HG03378 (cell line): Measurements from ENCODE around the gene SCP2.

Source experiments
- ATAC-seq: cut with Tn5 transposase; IDR thresholded peaks from one replicate; pipeline ENCODE4 v1.9.1; 2021; ENCODE audit warnings: mild to moderate bottlenecking, moderate library complexity; ENCODE audit not compliant: unreplicated experiment

The SCP2 gene

DNA sequence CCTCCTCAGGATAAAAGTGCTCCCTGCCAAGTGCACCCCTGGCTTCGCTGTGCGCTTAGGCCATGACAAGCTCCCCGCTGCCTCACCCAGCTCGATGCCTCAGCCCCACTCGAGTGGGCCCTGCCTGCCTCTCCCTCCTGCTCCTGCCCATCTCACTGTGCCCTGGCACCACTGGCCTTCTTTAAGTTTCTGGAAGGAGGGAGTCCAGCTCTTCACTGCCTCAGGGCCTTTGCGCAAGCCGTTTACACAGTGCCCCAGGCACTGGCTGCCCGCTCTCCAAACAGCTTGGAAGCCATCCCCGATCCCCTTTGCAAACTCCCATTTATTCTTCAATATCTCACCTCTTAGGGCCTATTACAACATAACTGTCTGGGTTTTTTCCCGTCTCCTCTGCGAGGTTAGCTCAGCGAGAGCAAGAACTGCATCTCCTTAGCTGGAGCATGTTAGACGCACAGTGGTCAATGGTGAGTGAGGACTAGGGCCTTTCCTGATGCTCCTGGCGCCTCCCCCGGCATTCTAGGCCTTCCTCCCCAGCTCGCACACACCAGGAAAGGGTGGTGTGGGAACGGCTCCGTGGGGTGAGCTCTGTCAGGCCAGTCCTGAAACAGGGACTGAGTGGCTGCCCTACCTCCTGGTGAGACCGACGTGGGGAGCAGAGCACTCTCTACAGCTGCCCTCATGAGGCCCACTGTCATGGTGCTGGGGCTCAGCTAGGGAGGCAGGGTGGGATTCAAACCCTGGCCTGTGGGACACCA lies 166.9 kb downstream of the SCP2 start:
- ATAC-seq = no peak

DNA sequence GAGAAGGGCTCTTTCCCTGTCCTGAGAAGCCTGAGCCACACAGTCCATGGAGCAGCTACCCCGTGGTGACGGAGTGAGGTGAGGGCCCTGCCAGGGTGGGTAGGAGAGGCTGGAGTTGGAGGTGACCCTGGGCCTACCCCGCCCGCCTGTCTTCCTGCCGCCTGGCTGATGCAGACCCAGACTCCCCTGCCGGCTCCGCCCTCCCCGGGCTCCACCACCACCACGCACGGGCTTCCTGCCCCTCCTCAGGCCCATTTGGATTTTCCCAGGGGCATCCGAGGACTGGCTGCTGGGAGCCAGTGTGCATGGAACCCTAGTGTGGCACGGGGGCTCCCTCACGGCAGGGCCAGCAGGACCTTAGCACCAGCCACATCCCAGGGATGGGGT lies 167.4 kb downstream of the SCP2 start:
- no peak for ATAC-seq
